ENCODE results near the gene SRRT. TPM values are rescaled to one million over a fixed set of nuclear protein-coding genes. Genes with fewer than 3 reads are reported as not detected.
A peak's percentile ranks its signal among the peaks of the same experiment; 100 is the strongest.

SRRT gene
- total and polyA plus RNA-seq, 2 of the 4 experiments (the other 2 are of a cell fraction): 41.4 to 93.5 TPM

DNA sequence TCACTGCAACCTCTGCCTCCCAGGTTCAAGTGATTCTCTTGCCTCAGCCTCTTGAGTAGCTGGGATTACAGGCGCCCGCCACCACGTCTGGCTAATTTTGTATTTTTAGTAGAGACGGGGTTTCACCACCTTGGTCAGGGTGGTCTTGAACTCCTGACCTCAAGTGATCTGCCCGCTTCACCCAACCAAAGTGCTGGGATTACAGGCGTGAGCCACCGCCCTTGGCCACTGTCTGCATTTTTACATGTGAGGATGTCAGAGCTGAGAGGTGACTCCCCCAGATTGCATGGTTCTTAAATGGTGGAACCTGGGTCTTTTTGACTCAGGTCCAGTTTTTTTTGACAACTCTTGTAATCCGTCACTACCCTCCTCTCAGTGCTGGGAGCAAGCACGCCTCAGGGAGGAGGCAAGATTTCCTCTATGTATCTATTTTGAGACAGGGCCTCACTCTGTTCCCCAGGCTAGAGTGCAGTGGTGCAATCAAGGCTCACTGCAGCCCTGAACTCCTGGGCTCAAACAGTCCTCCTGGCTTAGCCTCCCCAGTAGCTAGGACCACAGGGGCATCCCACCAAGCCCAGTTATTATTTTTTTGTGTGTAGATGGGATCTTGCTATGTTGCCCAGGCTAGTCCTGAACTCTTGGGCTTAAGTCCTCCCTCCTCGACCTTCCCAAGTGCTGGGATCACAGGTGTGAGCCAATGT is 1.2 kb upstream of the SRRT start:
- intact Hi-C loops (cut with micrococcal nuclease) (no loop called here), dilution Hi-C loops (cut with HindIII; ENCODE audit: low sequenced_read_pairs, unreplicated experiment) (no loop called here), in situ Hi-C loops (cut with MboI; ENCODE audit: low sequenced_read_pairs) (loop anchor here (25.0 kb wide), 2 partner anchors 286 to 411 kb away; partner anchors contain the start of genes FBXO24, LRCH4 and SPACDR)
- Histone ChIP-seq H3K4me3 (ENCODE audit: insufficient read depth, low read depth, low read length) (no peak overlapping the region), H4K20me1 (ENCODE audit: insufficient read depth, low read length) (peaks cover 31% of the 10 kb centered on the region), H3K4me2 (ENCODE audit: low read depth, low read length) (peak overlapping the region; percentile 87; the same call in 1 of the 2 replicates), H2BK20ac (ENCODE audit: low read depth, low read length) (no peak overlapping the region), H3K4me1 (ENCODE audit: control insufficient read depth, insufficient read depth, low read length) (peaks cover 11% of the 10 kb centered on the region), H3K4ac (ENCODE audit: low read depth, low read length) (peak overlapping the region; percentile 93), H3K36me3 (ENCODE audit: control insufficient read depth, insufficient read depth, low read length) (peaks cover 44% of the 10 kb centered on the region), H2AK5ac (ENCODE audit: low read depth, low read length) (peak overlapping the region; percentile 99), H4K8ac (ENCODE audit: low read depth in 2 of 2, low read length in 2 of 2) (peak overlapping the region; percentile 97 to 99), H3K79me1 (ENCODE audit: low read depth in 1 of 2, low read length in 2 of 2) (peaks cover 11 to 48% of the 10 kb centered on the region in 2 experiments), H2BK120ac (ENCODE audit: low read depth, low read length) (no peak overlapping the region), H3K27me3 (ENCODE audit: control insufficient read depth, insufficient read depth, low read length) (no peaks in the 10 kb centered on the region), H2AK9ac (replicated peaks; ENCODE audit: low read depth, low read length, poor library complexity) (peak overlapping the region; percentile 95), H3K23ac (ENCODE audit: low read depth, low read length) (peak overlapping the region; percentile 9; the same call in 1 of the 2 replicates), H2BK5ac (ENCODE audit: low read depth, low read length, poor library complexity, severe bottlenecking) (peak overlapping the region; percentile 96), H4K5ac (ENCODE audit: low read depth, low read length) (peak overlapping the region; percentile 97), H3K56ac (ENCODE audit: extremely low read depth, insufficient read depth, low read length) (no peak overlapping the region), H2BK15ac (ENCODE audit: low read depth, low read length) (no peak overlapping the region), H4K91ac (ENCODE audit: insufficient read depth, low read depth, low read length) (no peak overlapping the region), H3K18ac (ENCODE audit: low read depth, low read length) (no peak overlapping the region), H3K9ac (ENCODE audit: low read depth, low read length) (no peak overlapping the region), H3K14ac (replicated peaks; ENCODE audit: low read depth, low read length) (no peak overlapping the region), H3K9me1 (ENCODE audit: insufficient read depth, low read length) (peaks cover 5% of the 10 kb centered on the region; the same call in 1 of the 2 replicates), H2AFZ (replicated peaks; ENCODE audit: low read length, poor library complexity) (no peak overlapping the region), H3K27ac (ENCODE audit: insufficient read depth, low read length) (peak overlapping the region; percentile 99), H3K9me3 (ENCODE audit: control insufficient read depth, insufficient read depth, low read length) (no peaks in the 10 kb centered on the region)
- BruUV-seq (replicated peaks): no TSS peak
- TF ChIP-seq CEBPB (IDR thresholded peaks at IDR 0.05; ENCODE audit: low read depth, low read length) (no peak), CHD1 (IDR thresholded peaks at IDR 0.05; ENCODE audit: low read depth, low read length) (no peak), SMC3 (IDR thresholded peaks at IDR 0.05; ENCODE audit: low read depth, low read length) (no peak)
- no peak for DNase-seq
- ChIA-PET CTCF (no interaction called here), POLR2A (ENCODE audit: unreplicated experiment) (no interaction called here)
- no peak for ATAC-seq (ENCODE audit: low read depth)
- WGBS, 2 experiments (ENCODE audit: extremely low coverage in 2 of 2, insufficient read length in 1 of 2): 100% methylated on average over 1 of the region's 10 CpGs; no CpG with 5 or more reads in 1 of the 2 experiments
